Mammary epithelial cell (primary cell): ENCODE results near the gene TRIM42.

Experiments used
- EZH2 ChIP-seq: IDR thresholded peaks from 2 replicates; pipeline ENCODE4 v1.6.1; 2012; ENCODE audit warnings: low read length, inconsistent platforms, borderline replicate concordance
- TF ChIP-seq, protein P1 (sequence below), 2 donors: IDR thresholded peaks in 1 of 2; conservative IDR thresholded peaks in 1 of 2; 2 replicates each; pipeline ENCODE4 v1.5.1; 2011 to 2012; ENCODE audit warnings: inconsistent platforms in 2 of 2, low read length in 2 of 2, mild to moderate bottlenecking in 2 of 2, control low read depth in 1 of 2, low read depth in 1 of 2; ENCODE audit not compliant: insufficient read depth in 1 of 2; ENCODE audit errors: extremely low read depth in 1 of 2

- no peak for TF ChIP-seq EZH2
- TF ChIP-seq, protein P1, sequence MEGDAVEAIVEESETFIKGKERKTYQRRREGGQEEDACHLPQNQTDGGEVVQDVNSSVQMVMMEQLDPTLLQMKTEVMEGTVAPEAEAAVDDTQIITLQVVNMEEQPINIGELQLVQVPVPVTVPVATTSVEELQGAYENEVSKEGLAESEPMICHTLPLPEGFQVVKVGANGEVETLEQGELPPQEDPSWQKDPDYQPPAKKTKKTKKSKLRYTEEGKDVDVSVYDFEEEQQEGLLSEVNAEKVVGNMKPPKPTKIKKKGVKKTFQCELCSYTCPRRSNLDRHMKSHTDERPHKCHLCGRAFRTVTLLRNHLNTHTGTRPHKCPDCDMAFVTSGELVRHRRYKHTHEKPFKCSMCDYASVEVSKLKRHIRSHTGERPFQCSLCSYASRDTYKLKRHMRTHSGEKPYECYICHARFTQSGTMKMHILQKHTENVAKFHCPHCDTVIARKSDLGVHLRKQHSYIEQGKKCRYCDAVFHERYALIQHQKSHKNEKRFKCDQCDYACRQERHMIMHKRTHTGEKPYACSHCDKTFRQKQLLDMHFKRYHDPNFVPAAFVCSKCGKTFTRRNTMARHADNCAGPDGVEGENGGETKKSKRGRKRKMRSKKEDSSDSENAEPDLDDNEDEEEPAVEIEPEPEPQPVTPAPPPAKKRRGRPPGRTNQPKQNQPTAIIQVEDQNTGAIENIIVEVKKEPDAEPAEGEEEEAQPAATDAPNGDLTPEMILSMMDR (conservative IDR thresholded peaks at IDR 0.05 in 1 of 2, IDR thresholded peaks at IDR 0.05 in 1 of 2; ENCODE audit: extremely low read depth in 1 of 2, insufficient read depth in 1 of 2, low read depth in 1 of 2, low read length in 2 of 2): no peak
Measured at GRCh38 chr3:140708815-140709214, 31.0 kb downstream of the TRIM42 start.
